ENCODE measurements around the gene SLC29A1. TPM values are rescaled to one million over a fixed set of nuclear protein-coding genes. Genes with fewer than 3 reads are reported as not detected.
"Not testable (repeated sequence)": the region's sequence is repeated elsewhere in the genome, so short reads cannot be mapped to it uniquely, and the experiment has no call there.

The SLC29A1 gene
- total and polyA plus RNA-seq, 2 donors (not counting 1 experiment from before 2014, with no cell fraction given): 6.0 to 7.3 TPM

DNA sequence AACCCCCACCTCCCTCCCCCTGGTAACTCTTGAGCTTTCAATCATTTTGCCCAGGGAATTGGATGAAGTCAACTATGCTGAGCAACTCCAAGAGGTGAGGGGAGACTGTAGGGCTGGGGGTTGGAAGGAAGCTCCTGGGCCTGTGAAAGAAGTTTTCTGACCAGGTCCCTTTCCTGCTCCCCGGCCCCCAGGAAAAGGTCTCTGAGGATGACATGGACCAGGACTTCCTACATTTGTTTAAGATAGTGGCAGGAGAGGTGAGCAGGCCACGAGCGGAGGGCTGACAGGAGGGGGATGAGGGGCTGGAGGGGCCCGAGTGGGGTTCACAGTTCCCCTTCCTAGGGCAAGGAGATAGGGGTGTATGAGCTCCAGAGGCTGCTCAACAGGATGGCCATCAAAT, 43.0 kb upstream of the SLC29A1 start:
- ChIA-PET CTCF (interaction anchor here (0.7 to 1.6 kb wide), 5 partner anchors 22 to 158 kb away, joined by 3 to 4 read pairs (median 4); no protein-coding TSS in a partner anchor), POLR2A (interaction anchor here (0.7 kb wide), 1 partner anchor 74 kb away, joined by 3 read pairs; no protein-coding TSS in a partner anchor)
- Histone ChIP-seq H4K20me1 (ENCODE audit: control insufficient read depth, insufficient read depth, low read length, poor library complexity, severe bottlenecking) (no peaks in the 10 kb centered on the region), H3K4me2 (replicated peaks; ENCODE audit: low read depth, low read length, poor library complexity, severe bottlenecking) (no peak overlapping the region), H3K9ac (ENCODE audit: low read length) (no peak overlapping the region), H3K9me3 (ENCODE audit: control extremely low read depth in 1 of 3, control insufficient read depth in 2 of 3, insufficient read depth in 1 of 3, low read length in 2 of 3) (peaks cover 0 to 3% (median 0%) of the 10 kb centered on the region in 3 donors), H2AFZ (ENCODE audit: insufficient read depth, low read depth, low read length, poor library complexity, severe bottlenecking) (no peak overlapping the region), H3K36me3 (replicated peaks in 1 of 2; ENCODE audit: control extremely low read depth in 1 of 2, control insufficient read depth in 1 of 2, extremely low read depth in 1 of 2, insufficient read depth in 2 of 2, low read length in 1 of 2) (no peaks in the 10 kb centered on the region), H3K4me3 (ENCODE audit: control extremely low read depth in 1 of 5, extremely low read depth in 1 of 5, insufficient read depth in 1 of 5, low read depth in 2 of 5, low read length in 4 of 5) (no peak overlapping the region), H3K79me2 (ENCODE audit: control insufficient read depth, insufficient read depth, low read length) (no peaks in the 10 kb centered on the region), H3K27me3 (replicated peaks in 1 of 4; ENCODE audit: control extremely low read depth in 1 of 4, control insufficient read depth in 3 of 4, insufficient read depth in 4 of 4, low read length in 3 of 4) (peaks cover 0 to 17% (median 0%) of the 10 kb centered on the region in 4 experiments), H3K27ac (ENCODE audit: low read length in 2 of 2) (no peak overlapping the region), H3K4me1 (ENCODE audit: control insufficient read depth in 2 of 2, insufficient read depth in 2 of 2, low read length in 2 of 2) (peaks cover 10 to 13% of the 10 kb centered on the region in 2 donors)
- ATAC-seq (ENCODE audit: low read depth) (no peak), DNase-seq (no peak)
- no peak overlapping the region for H3K4me3 Mint-ChIP-seq
- peaks cover 5% of the 10 kb centered on the region for H3K27me3 Mint-ChIP-seq
- H3K27ac Mint-ChIP-seq: no peak overlapping the region
- peaks cover 14% of the 10 kb centered on the region for H3K4me1 Mint-ChIP-seq
- WGBS (ENCODE audit: insufficient coverage): 100% methylated on average over 4 of the region's 4 CpGs
- intact Hi-C loops (cut with micrococcal nuclease): no loop called here
- TF ChIP-seq EZH2 (IDR thresholded peaks at IDR 0.05; ENCODE audit: borderline replicate concordance, insufficient read depth, low read depth, low read length, poor library complexity, severe bottlenecking): no peak
- TF ChIP-seq, protein P1, sequence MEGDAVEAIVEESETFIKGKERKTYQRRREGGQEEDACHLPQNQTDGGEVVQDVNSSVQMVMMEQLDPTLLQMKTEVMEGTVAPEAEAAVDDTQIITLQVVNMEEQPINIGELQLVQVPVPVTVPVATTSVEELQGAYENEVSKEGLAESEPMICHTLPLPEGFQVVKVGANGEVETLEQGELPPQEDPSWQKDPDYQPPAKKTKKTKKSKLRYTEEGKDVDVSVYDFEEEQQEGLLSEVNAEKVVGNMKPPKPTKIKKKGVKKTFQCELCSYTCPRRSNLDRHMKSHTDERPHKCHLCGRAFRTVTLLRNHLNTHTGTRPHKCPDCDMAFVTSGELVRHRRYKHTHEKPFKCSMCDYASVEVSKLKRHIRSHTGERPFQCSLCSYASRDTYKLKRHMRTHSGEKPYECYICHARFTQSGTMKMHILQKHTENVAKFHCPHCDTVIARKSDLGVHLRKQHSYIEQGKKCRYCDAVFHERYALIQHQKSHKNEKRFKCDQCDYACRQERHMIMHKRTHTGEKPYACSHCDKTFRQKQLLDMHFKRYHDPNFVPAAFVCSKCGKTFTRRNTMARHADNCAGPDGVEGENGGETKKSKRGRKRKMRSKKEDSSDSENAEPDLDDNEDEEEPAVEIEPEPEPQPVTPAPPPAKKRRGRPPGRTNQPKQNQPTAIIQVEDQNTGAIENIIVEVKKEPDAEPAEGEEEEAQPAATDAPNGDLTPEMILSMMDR (IDR thresholded peaks at IDR 0.05): no peak
- H3K9me3 Mint-ChIP-seq (ENCODE audit: insufficient read depth): no peaks in the 10 kb centered on the region

DNA sequence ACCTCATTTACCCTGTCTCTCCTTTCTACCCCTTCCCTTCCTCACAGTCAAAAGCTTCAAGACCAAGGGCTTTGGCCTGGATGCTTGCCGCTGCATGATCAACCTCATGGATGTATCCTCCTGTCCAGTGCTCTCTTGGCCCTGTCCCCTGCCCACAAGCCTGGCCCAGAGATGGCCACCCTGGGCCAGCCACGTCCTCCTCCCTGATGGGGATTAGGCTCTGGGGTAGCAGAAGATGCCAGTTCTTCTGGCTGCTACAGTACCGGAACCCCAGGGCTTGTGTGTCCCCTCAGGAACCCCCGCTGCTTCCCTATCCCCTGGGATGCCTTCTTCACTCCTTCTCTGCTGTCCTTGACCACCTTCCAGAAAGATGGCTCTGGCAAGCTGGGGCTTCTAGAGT, 42.5 kb upstream of the SLC29A1 start:
- no peak for ATAC-seq (ENCODE audit: low read depth)
- peaks cover 0 to 3% (median 0%) of the 10 kb centered on the region in 3 donors for H3K9me3 ChIP-seq (ENCODE audit: control extremely low read depth in 1 of 3, control insufficient read depth in 2 of 3, insufficient read depth in 1 of 3, low read length in 2 of 3)
- no peaks in the 10 kb centered on the region for H3K79me2 ChIP-seq (ENCODE audit: control insufficient read depth, insufficient read depth, low read length)
- POLR2A ChIA-PET: interaction anchor here (0.7 kb wide), 1 partner anchor 74 kb away, joined by 3 read pairs; no protein-coding TSS in a partner anchor
- no peaks in the 10 kb centered on the region for H4K20me1 ChIP-seq (ENCODE audit: control insufficient read depth, insufficient read depth, low read length, poor library complexity, severe bottlenecking)
- CTCF ChIA-PET: interaction anchor here (1.0 to 1.6 kb wide), 4 partner anchors 23 to 157 kb away, joined by 3 to 4 read pairs (median 4); no protein-coding TSS in a partner anchor
- no peak overlapping the region for H2AFZ ChIP-seq (ENCODE audit: insufficient read depth, low read depth, low read length, poor library complexity, severe bottlenecking)
- Mint-ChIP-seq H3K27me3 (peaks cover 7% of the 10 kb centered on the region), H3K9me3 (ENCODE audit: insufficient read depth) (no peaks in the 10 kb centered on the region), H3K27ac (no peak overlapping the region), H3K4me1 (peaks cover 14% of the 10 kb centered on the region), H3K4me3 (no peak overlapping the region)
- no peak overlapping the region for H3K4me3 ChIP-seq (ENCODE audit: control extremely low read depth in 1 of 5, extremely low read depth in 1 of 5, insufficient read depth in 1 of 5, low read depth in 2 of 5, low read length in 4 of 5)
- H3K36me3 ChIP-seq (replicated peaks in 1 of 2; ENCODE audit: control extremely low read depth in 1 of 2, control insufficient read depth in 1 of 2, extremely low read depth in 1 of 2, insufficient read depth in 2 of 2, low read length in 1 of 2): no peaks in the 10 kb centered on the region
- no peak overlapping the region for H3K27ac ChIP-seq (ENCODE audit: low read length in 2 of 2)
- no peak overlapping the region for H3K9ac ChIP-seq (ENCODE audit: low read length)
- peaks cover 10 to 13% of the 10 kb centered on the region in 2 donors for H3K4me1 ChIP-seq (ENCODE audit: control insufficient read depth in 2 of 2, insufficient read depth in 2 of 2, low read length in 2 of 2)
- TF ChIP-seq, protein P1 (IDR thresholded peaks at IDR 0.05): no peak
- no peak for TF ChIP-seq EZH2 (IDR thresholded peaks at IDR 0.05; ENCODE audit: borderline replicate concordance, insufficient read depth, low read depth, low read length, poor library complexity, severe bottlenecking)
- intact Hi-C loops (cut with micrococcal nuclease): no loop called here
- DNase-seq: no peak
- H3K4me2 ChIP-seq (replicated peaks; ENCODE audit: low read depth, low read length, poor library complexity, severe bottlenecking): no peak overlapping the region
- peaks cover 0 to 17% (median 0%) of the 10 kb centered on the region in 4 experiments for H3K27me3 ChIP-seq (replicated peaks in 1 of 4; ENCODE audit: control extremely low read depth in 1 of 4, control insufficient read depth in 3 of 4, insufficient read depth in 4 of 4, low read length in 3 of 4)
- WGBS (ENCODE audit: insufficient coverage): 86% methylated on average over 2 of the region's 4 CpGs

- H3K36me3 ChIP-seq (replicated peaks in 1 of 2; ENCODE audit: control extremely low read depth in 1 of 2, control insufficient read depth in 1 of 2, extremely low read depth in 1 of 2, insufficient read depth in 2 of 2, low read length in 1 of 2); POLR2A ChIA-PET; H3K9me3 Mint-ChIP-seq (ENCODE audit: insufficient read depth); H3K79me2 ChIP-seq (ENCODE audit: control insufficient read depth, insufficient read depth, low read length); H3K9me3 ChIP-seq (ENCODE audit: control extremely low read depth in 1 of 3, control insufficient read depth in 2 of 3, insufficient read depth in 1 of 3, low read length in 2 of 3); H3K27ac Mint-ChIP-seq; H3K4me2 ChIP-seq (replicated peaks; ENCODE audit: low read depth, low read length, poor library complexity, severe bottlenecking); H3K9ac ChIP-seq (ENCODE audit: low read length); H3K4me1 Mint-ChIP-seq; intact Hi-C loops (cut with micrococcal nuclease); H3K4me3 ChIP-seq (ENCODE audit: control extremely low read depth in 1 of 5, extremely low read depth in 1 of 5, insufficient read depth in 1 of 5, low read depth in 2 of 5, low read length in 4 of 5); DNase-seq; H3K27ac ChIP-seq (ENCODE audit: low read length in 2 of 2); H3K4me3 Mint-ChIP-seq; H3K27me3 ChIP-seq (replicated peaks in 1 of 4; ENCODE audit: control extremely low read depth in 1 of 4, control insufficient read depth in 3 of 4, insufficient read depth in 4 of 4, low read length in 3 of 4); ATAC-seq (ENCODE audit: low read depth); H2AFZ ChIP-seq (ENCODE audit: insufficient read depth, low read depth, low read length, poor library complexity, severe bottlenecking); H3K4me1 ChIP-seq (ENCODE audit: control insufficient read depth in 2 of 2, insufficient read depth in 2 of 2, low read length in 2 of 2); H4K20me1 ChIP-seq (ENCODE audit: control insufficient read depth, insufficient read depth, low read length, poor library complexity, severe bottlenecking): not testable (repeated sequence)
- CTCF ChIA-PET: interaction anchor here (1.2 to 1.3 kb wide), 2 partner anchors 9 to 27 kb away, joined by 3 to 4 read pairs; no protein-coding TSS in a partner anchor
- peaks cover 13% of the 10 kb centered on the region for H3K27me3 Mint-ChIP-seq
Observed at GRCh38 chr6:44181784-44182183, 41.6 kb upstream of the SLC29A1 start.
